Measurements from ENCODE around the gene ZBTB16.

DNA sequence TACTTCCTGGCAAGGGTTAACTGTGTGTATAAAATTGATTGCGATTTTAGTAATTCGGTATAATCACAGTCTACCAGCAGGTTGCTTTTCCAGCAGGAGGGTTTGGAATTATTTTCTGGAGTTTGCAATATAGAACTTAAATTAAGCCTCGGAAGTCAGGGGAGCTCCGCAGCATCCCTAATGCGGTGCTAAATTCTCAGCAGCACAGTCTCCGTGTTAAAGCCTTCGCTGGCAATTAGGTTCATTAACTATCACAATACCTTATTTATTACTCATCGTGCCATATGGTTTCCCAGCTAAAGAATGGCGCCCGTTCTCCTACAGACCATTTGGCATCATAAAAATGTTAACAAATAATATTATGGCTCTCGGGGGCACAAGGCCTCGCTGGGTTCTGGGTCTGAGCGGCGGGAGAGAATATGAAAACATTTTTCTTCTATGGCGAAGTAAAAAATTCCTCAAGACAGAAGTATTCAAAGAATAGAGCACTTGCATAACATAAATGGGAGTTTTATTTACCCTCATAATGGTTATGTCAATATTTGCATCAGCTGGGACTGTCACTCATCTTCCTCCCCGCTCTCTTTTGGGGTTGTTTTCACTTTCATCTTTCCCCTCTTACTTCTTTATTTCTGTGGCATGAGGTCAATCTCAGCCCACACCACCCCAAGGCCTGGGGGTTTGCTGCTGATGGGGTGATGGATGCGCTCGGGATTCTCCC is 28.1 kb upstream of the ZBTB16 start:
- TF ChIP-seq, protein P1, sequence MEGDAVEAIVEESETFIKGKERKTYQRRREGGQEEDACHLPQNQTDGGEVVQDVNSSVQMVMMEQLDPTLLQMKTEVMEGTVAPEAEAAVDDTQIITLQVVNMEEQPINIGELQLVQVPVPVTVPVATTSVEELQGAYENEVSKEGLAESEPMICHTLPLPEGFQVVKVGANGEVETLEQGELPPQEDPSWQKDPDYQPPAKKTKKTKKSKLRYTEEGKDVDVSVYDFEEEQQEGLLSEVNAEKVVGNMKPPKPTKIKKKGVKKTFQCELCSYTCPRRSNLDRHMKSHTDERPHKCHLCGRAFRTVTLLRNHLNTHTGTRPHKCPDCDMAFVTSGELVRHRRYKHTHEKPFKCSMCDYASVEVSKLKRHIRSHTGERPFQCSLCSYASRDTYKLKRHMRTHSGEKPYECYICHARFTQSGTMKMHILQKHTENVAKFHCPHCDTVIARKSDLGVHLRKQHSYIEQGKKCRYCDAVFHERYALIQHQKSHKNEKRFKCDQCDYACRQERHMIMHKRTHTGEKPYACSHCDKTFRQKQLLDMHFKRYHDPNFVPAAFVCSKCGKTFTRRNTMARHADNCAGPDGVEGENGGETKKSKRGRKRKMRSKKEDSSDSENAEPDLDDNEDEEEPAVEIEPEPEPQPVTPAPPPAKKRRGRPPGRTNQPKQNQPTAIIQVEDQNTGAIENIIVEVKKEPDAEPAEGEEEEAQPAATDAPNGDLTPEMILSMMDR (optimal IDR thresholded peaks at IDR 0.05 in 1 of 3, IDR thresholded peaks at IDR 0.05 in 1 of 3, conservative IDR thresholded peaks at IDR 0.05 in 1 of 3; ENCODE audit: extremely low read depth in 1 of 3, insufficient read depth in 2 of 3, low read length in 3 of 3), result no peak
- no peak for TF ChIP-seq EZH2 (IDR thresholded peaks at IDR 0.05; ENCODE audit: low read length)
